GOT3 (cell line): ENCODE data around the gene SELENOM.
"Not testable (repeated sequence)": the region's sequence is repeated elsewhere in the genome, so short reads cannot be mapped to it uniquely, and the experiment has no call there.

Experiments
- DNase-seq: peaks from one replicate; lab custom pipeline; 2025; ENCODE audit warnings: mixed read lengths; lab: John Stamatoyannopoulos, UW

Gene SELENOM

GRCh38 chr22:31078389-31078788 lies 29.0 kb downstream of the SELENOM start:
- not testable (repeated sequence) for DNase-seq

- DNase-seq, result no peak
Measured at GRCh38 chr22:31077681-31078080, 29.7 kb downstream of the SELENOM start.

- DNase-seq, result no peak
Measured at GRCh38 chr22:31075961-31076360, 31.4 kb downstream of the SELENOM start.

GRCh38 chr22:31073545-31074145 lies 33.7 kb downstream of the SELENOM start:
- not testable (repeated sequence) for DNase-seq

GRCh38 chr22:31073125-31073524 lies 34.2 kb downstream of the SELENOM start:
- DNase-seq, result not testable (repeated sequence)

GRCh38 chr22:31069691-31070314 lies 37.6 kb downstream of the SELENOM start:
- DNase-seq, result not testable (repeated sequence)

- DNase-seq, result no peak
Measured at GRCh38 chr22:31068970-31069369, 38.4 kb downstream of the SELENOM start.

- DNase-seq, result no peak
Measured at GRCh38 chr22:31064369-31064768, 43.0 kb downstream of the SELENOM start.

- no peak for DNase-seq
Measured at GRCh38 chr22:31062566-31063230, 44.7 kb downstream of the SELENOM start.

- not testable (repeated sequence) for DNase-seq
Measured at GRCh38 chr22:31059663-31060062, 47.7 kb downstream of the SELENOM start.

GRCh38 chr22:31056986-31057599 lies 50.3 kb downstream of the SELENOM start:
- DNase-seq, result no peak

- peak; percentile 39 for DNase-seq
Measured at GRCh38 chr22:31055635-31056159, 51.7 kb downstream of the SELENOM start.

- DNase-seq, result no peak
Measured at GRCh38 chr22:31055117-31055634, 52.2 kb downstream of the SELENOM start.
